IPS-18c (cell line): Measurements from ENCODE around the gene PGM5.

Experiments
- H3K4me3 ChIP-seq: 2 replicates; pipeline ENCODE4 v1.7.0; 2013; ENCODE audit warnings: low read depth, mild to moderate bottlenecking, low read length, moderate library complexity; ENCODE audit not compliant: insufficient read depth
- H3K9me3 ChIP-seq: one replicate; pipeline ENCODE4 v1.6.1; 2013; ENCODE audit warnings: mild to moderate bottlenecking, low read length, moderate library complexity; ENCODE audit not compliant: control insufficient read depth, insufficient read depth

The PGM5 gene

GRCh38 chr9:68502279-68502678 is 145.9 kb downstream of the PGM5 start:
- H3K4me3 ChIP-seq: no peak overlapping the region
- H3K9me3 ChIP-seq: no peaks in the 10 kb centered on the region

GRCh38 chr9:68505681-68506409 is 149.4 kb downstream of the PGM5 start:
- no peak overlapping the region for H3K4me3 ChIP-seq
- H3K9me3 ChIP-seq: no peaks in the 10 kb centered on the region

GRCh38 chr9:68506551-68506950 is 150.1 kb downstream of the PGM5 start:
- Histone ChIP-seq H3K4me3 (no peak overlapping the region), H3K9me3 (no peaks in the 10 kb centered on the region)

GRCh38 chr9:68507130-68507805 is 150.9 kb downstream of the PGM5 start:
- no peak overlapping the region for H3K4me3 ChIP-seq
- H3K9me3 ChIP-seq: no peaks in the 10 kb centered on the region

- H3K9me3 ChIP-seq: no peaks in the 10 kb centered on the region
- no peak overlapping the region for H3K4me3 ChIP-seq
Measured at GRCh38 chr9:68507806-68508145, 151.4 kb downstream of the PGM5 start.

GRCh38 chr9:68508547-68508946 is 152.1 kb downstream of the PGM5 start:
- H3K9me3 ChIP-seq: no peaks in the 10 kb centered on the region
- no peak overlapping the region for H3K4me3 ChIP-seq

GRCh38 chr9:68509689-68510088 is 153.3 kb downstream of the PGM5 start:
- no peak overlapping the region for H3K4me3 ChIP-seq
- no peaks in the 10 kb centered on the region for H3K9me3 ChIP-seq

- Histone ChIP-seq H3K9me3 (no peaks in the 10 kb centered on the region), H3K4me3 (no peak overlapping the region)
Measured at GRCh38 chr9:68513385-68513784, 157.0 kb downstream of the PGM5 start.

GRCh38 chr9:68513981-68514380 is 157.6 kb downstream of the PGM5 start:
- Histone ChIP-seq H3K4me3 (no peak overlapping the region), H3K9me3 (no peaks in the 10 kb centered on the region)

- no peak overlapping the region for H3K4me3 ChIP-seq
- H3K9me3 ChIP-seq: no peaks in the 10 kb centered on the region
Measured at GRCh38 chr9:68515326-68516017, 159.1 kb downstream of the PGM5 start.

GRCh38 chr9:68522131-68522530 is 165.7 kb downstream of the PGM5 start:
- Histone ChIP-seq H3K4me3 (no peak overlapping the region), H3K9me3 (no peaks in the 10 kb centered on the region)

GRCh38 chr9:68522954-68523353 is 166.5 kb downstream of the PGM5 start:
- Histone ChIP-seq H3K4me3 (no peak overlapping the region), H3K9me3 (no peaks in the 10 kb centered on the region)

- Histone ChIP-seq H3K4me3 (no peak overlapping the region), H3K9me3 (no peaks in the 10 kb centered on the region)
Measured at GRCh38 chr9:68523367-68523936, 167.0 kb downstream of the PGM5 start.

GRCh38 chr9:68530618-68531017 is 174.2 kb downstream of the PGM5 start:
- no peak overlapping the region for H3K4me3 ChIP-seq
- H3K9me3 ChIP-seq: no peaks in the 10 kb centered on the region

- Histone ChIP-seq H3K4me3 (no peak overlapping the region), H3K9me3 (no peaks in the 10 kb centered on the region)
Measured at GRCh38 chr9:68532131-68532530, 175.7 kb downstream of the PGM5 start.

GRCh38 chr9:68533678-68534077 is 177.3 kb downstream of the PGM5 start:
- Histone ChIP-seq H3K9me3 (no peaks in the 10 kb centered on the region), H3K4me3 (no peak overlapping the region)

GRCh38 chr9:68536876-68537615 is 180.6 kb downstream of the PGM5 start:
- Histone ChIP-seq H3K9me3 (no peaks in the 10 kb centered on the region), H3K4me3 (no peak overlapping the region)

- H3K4me3 ChIP-seq: no peak overlapping the region
Measured at GRCh38 chr9:68537616-68537880, 181.1 kb downstream of the PGM5 start.

More at GRCh38 chr9:68537616-68537880, 181.1 kb downstream of the PGM5 start:
- H3K9me3 ChIP-seq: no peaks in the 10 kb centered on the region
